GM23338 (cell line): Measurements from ENCODE around the gene UGCG. TPM values are rescaled to one million over a fixed set of nuclear protein-coding genes. Genes with fewer than 3 reads are reported as not detected.

Experiments
- ATAC-seq: fragments of 200-7000 bp; cut with Tn5 transposase; 3 replicates; pipeline ENCODE4 v1.9.1; 2020
- DNase-seq: peaks from one replicate; pipeline ENCODE4 v3.0.0-alpha.2; 2015; ENCODE audit warnings: low spot score
- H2AFZ ChIP-seq: fragments of 200-600 bp; sonication (generic); 2 replicates; pipeline ENCODE4 v1.8.0; 2016; ENCODE audit warnings: antibody characterized with exemption, mild to moderate bottlenecking, moderate library complexity
- H3F3A ChIP-seq: fragments of 200-600 bp; sonication (generic); replicated peaks from 2 replicates; pipeline ENCODE4 v1.8.0; 2017; ENCODE audit warnings: antibody characterized with exemption, mixed run types, low read depth
- H3K27ac ChIP-seq: fragments of 200-600 bp; sonication (generic); 2 replicates; pipeline ENCODE4 v1.6.1; 2016; ENCODE audit warnings: low read depth
- H3K27me3 ChIP-seq: fragments of 200-600 bp; sonication (generic); 2 replicates; pipeline ENCODE4 v1.8.0; 2016; ENCODE audit warnings: mild to moderate bottlenecking, mixed run types, moderate library complexity; ENCODE audit not compliant: insufficient read depth
- H3K36me3 ChIP-seq: fragments of 200-600 bp; sonication (generic); 2 replicates; pipeline ENCODE4 v1.8.0; 2016; ENCODE audit warnings: mild to moderate bottlenecking; ENCODE audit not compliant: insufficient read depth
- H3K4me1 ChIP-seq: fragments of 200-600 bp; sonication (generic); 2 replicates; pipeline ENCODE4 v1.8.0; 2016; ENCODE audit warnings: mild to moderate bottlenecking, moderate library complexity; ENCODE audit not compliant: insufficient read depth
- H3K4me2 ChIP-seq: fragments of 200-600 bp; sonication (generic); 2 replicates; pipeline ENCODE4 v1.7.1; 2017; ENCODE audit warnings: mixed run types
- H3K4me3 ChIP-seq: fragments of 200-600 bp; sonication (generic); 2 replicates; pipeline ENCODE4 v1.6.1; 2016; ENCODE audit warnings: mixed run types
- H3K79me2 ChIP-seq: fragments of 200-600 bp; sonication (generic); replicated peaks from 2 replicates; pipeline ENCODE4 v1.8.0; 2017; ENCODE audit warnings: mild to moderate bottlenecking; ENCODE audit not compliant: insufficient read depth
- H3K9me2 ChIP-seq: fragments of 200-600 bp; sonication (generic); 2 replicates; pipeline ENCODE4 v1.8.0; 2017; ENCODE audit not compliant: insufficient read depth
- H4K20me1 ChIP-seq: fragments of 200-600 bp; sonication (generic); replicated peaks from 2 replicates; pipeline ENCODE4 v1.8.0; 2017; ENCODE audit warnings: mild to moderate bottlenecking; ENCODE audit not compliant: insufficient read depth
- H3K27ac Mint-ChIP-seq: 2 replicates; pipeline ENCODE4 v1.8.0; 2020; ENCODE audit warnings: inconsistent platforms, mild to moderate bottlenecking, moderate library complexity, mixed read lengths
- H3K27me3 Mint-ChIP-seq: 3 replicates; pipeline ENCODE4 v1.8.0; 2022; ENCODE audit warnings: low read depth, mild to moderate bottlenecking, moderate library complexity, mixed read lengths, inconsistent platforms; ENCODE audit not compliant: insufficient read depth, poor library complexity
- H3K36me3 Mint-ChIP-seq: 3 replicates; pipeline ENCODE4 v1.8.0; 2021; ENCODE audit warnings: low read depth, mild to moderate bottlenecking, inconsistent platforms, moderate library complexity, mixed read lengths
- H3K4me1 Mint-ChIP-seq: 3 replicates; pipeline ENCODE4 v1.8.0; 2020; ENCODE audit warnings: mild to moderate bottlenecking, inconsistent platforms, mixed read lengths
- H3K4me3 Mint-ChIP-seq: 3 replicates; pipeline ENCODE4 v1.8.0; 2021; ENCODE audit warnings: moderate library complexity, mild to moderate bottlenecking, inconsistent platforms, mixed read lengths
- H3K9me3 Mint-ChIP-seq: 3 replicates; pipeline ENCODE4 v1.8.0; 2020; ENCODE audit warnings: moderate library complexity, mild to moderate bottlenecking, inconsistent platforms, mixed read lengths
- CREB1 ChIP-seq: fragments of 250-450 bp; sonication (Bioruptor Pico); IDR thresholded peaks from 2 replicates; pipeline ENCODE4 v1.5.0; 2020; ENCODE audit warnings: low read depth, mild to moderate bottlenecking, moderate library complexity
- EZH2 ChIP-seq: fragments of 200-600 bp; sonication (generic); IDR thresholded peaks from one replicate; pipeline ENCODE4 v1.8.0; 2017; ENCODE audit warnings: antibody characterized with exemption, mild to moderate bottlenecking, low read depth; ENCODE audit not compliant: unreplicated experiment
- JUNB ChIP-seq: IDR thresholded peaks from one replicate; pipeline ENCODE4 v1.6.1; 2016; ENCODE audit warnings: antibody characterized with exemption; ENCODE audit not compliant: unreplicated experiment
- STAT1 ChIP-seq: IDR thresholded peaks from one replicate; pipeline ENCODE4 v1.6.1; 2016; ENCODE audit warnings: antibody characterized with exemption; ENCODE audit not compliant: unreplicated experiment
- ZNF331 ChIP-seq: fragments of 250-450 bp; sonication (Bioruptor Pico); IDR thresholded peaks from 2 replicates; pipeline ENCODE4 v1.5.0; 2020; ENCODE audit warnings: low read depth, mild to moderate bottlenecking, moderate library complexity
- polyA plus RNA-seq: library from polyadenylated mRNA; unstranded; fragments of >200 nt; fragmentation: Nextera tagmentation; extraction: Ambion mirVana; gene quantifications from 2 replicates; pipeline ENCODE4 v1.2.1, GENCODE V29; 2016
- total RNA-seq: library from RNA; depleted of rRNA; stranded (reverse); fragments of >200 nt; shearing (Covaris generic); gene quantifications from 2 replicates; pipeline ENCODE4 v1.2.3, GENCODE V29; 2014
- TF ChIP-seq, protein P1 (sequence below): IDR thresholded peaks from one replicate; pipeline ENCODE4 v1.6.1; 2018; ENCODE audit warnings: antibody characterized with exemption; ENCODE audit not compliant: unreplicated experiment
- TF ChIP-seq, protein P2 (sequence below): IDR thresholded peaks from 2 replicates; pipeline ENCODE4 v1.6.1; 2016; ENCODE audit warnings: antibody characterized with exemption
- TF ChIP-seq, protein P3 (sequence below): fragments of 250-450 bp; sonication (Bioruptor Pico); IDR thresholded peaks from 2 replicates; pipeline ENCODE4 v1.5.0; 2020; ENCODE audit warnings: mild to moderate bottlenecking, moderate library complexity

The UGCG gene
- total and polyA plus RNA-seq, 2 experiments from 2014 or later, result 30.4 to 44.9 TPM

DNA sequence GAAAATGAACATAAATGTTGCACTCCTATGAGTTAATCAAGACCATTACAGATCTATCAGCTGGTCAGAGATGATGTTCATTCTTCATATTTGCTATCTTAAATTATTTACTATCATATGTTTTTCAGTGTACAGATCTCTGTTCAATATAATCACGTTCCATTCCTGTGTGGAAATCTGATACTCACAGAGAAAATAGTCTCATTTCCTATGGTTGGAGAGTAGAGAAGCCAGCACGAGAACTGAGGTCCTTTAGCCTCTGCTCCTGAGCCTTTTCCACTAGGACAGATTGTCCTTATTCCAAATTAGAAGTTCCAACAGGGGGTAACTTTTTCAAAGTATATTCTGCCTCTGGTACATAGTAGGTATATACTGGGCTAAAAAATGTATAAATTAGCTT is 29.2 kb downstream of the UGCG start (continued):
- TF ChIP-seq, protein P1, sequence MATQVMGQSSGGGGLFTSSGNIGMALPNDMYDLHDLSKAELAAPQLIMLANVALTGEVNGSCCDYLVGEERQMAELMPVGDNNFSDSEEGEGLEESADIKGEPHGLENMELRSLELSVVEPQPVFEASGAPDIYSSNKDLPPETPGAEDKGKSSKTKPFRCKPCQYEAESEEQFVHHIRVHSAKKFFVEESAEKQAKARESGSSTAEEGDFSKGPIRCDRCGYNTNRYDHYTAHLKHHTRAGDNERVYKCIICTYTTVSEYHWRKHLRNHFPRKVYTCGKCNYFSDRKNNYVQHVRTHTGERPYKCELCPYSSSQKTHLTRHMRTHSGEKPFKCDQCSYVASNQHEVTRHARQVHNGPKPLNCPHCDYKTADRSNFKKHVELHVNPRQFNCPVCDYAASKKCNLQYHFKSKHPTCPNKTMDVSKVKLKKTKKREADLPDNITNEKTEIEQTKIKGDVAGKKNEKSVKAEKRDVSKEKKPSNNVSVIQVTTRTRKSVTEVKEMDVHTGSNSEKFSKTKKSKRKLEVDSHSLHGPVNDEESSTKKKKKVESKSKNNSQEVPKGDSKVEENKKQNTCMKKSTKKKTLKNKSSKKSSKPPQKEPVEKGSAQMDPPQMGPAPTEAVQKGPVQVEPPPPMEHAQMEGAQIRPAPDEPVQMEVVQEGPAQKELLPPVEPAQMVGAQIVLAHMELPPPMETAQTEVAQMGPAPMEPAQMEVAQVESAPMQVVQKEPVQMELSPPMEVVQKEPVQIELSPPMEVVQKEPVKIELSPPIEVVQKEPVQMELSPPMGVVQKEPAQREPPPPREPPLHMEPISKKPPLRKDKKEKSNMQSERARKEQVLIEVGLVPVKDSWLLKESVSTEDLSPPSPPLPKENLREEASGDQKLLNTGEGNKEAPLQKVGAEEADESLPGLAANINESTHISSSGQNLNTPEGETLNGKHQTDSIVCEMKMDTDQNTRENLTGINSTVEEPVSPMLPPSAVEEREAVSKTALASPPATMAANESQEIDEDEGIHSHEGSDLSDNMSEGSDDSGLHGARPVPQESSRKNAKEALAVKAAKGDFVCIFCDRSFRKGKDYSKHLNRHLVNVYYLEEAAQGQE, result no peak
- TF ChIP-seq, protein P2, sequence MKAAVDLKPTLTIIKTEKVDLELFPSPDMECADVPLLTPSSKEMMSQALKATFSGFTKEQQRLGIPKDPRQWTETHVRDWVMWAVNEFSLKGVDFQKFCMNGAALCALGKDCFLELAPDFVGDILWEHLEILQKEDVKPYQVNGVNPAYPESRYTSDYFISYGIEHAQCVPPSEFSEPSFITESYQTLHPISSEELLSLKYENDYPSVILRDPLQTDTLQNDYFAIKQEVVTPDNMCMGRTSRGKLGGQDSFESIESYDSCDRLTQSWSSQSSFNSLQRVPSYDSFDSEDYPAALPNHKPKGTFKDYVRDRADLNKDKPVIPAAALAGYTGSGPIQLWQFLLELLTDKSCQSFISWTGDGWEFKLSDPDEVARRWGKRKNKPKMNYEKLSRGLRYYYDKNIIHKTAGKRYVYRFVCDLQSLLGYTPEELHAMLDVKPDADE, result no peak

DNA sequence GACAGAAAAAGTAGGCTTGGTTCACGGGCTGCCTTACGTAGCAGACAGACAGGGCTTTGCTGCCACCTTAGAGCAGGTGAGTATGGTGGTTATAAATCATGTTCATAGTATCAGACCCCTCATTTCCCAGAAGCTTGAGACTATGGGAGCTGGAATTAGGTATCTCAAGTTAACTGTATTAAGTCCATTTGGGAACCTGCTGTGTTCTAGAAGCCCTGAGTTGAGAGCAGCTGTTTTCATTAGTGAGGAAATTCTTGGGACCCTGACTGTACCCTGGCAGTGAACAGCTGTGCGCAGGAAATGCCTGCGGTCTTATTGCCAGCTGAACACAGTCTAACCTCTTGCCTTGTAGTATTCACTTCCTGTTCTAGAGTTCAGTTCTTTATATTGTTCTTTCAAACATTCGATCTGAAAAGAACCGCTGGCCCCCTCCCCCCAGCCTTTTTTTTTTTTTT is 29.8 kb downstream of the UGCG start:
- Mint-ChIP-seq H3K4me3 (no peak overlapping the region), H3K36me3 (peaks cover 20% of the 10 kb centered on the region; the same call in 2 of the 3 replicates), H3K4me1 (no peaks in the 10 kb centered on the region), H3K9me3 (no peaks in the 10 kb centered on the region), H3K27ac (no peak overlapping the region), H3K27me3 (no peaks in the 10 kb centered on the region)
- Histone ChIP-seq H3K79me2 (peaks cover 19% of the 10 kb centered on the region; the same call in 1 of the 2 replicates), H3K27ac (no peak overlapping the region), H3K4me1 (no peaks in the 10 kb centered on the region), H3K36me3 (peaks cover 3% of the 10 kb centered on the region; the same call in 1 of the 2 replicates), H3K9me2 (no peaks in the 10 kb centered on the region), H3K4me2 (no peak overlapping the region), H4K20me1 (0 out of 2 replicates have a peak, but pooled peaks cover 3% of the 10 kb centered on the region), H3F3A (no peaks in the 10 kb centered on the region), H3K27me3 (no peaks in the 10 kb centered on the region), H3K4me3 (no peak overlapping the region), H2AFZ (no peak overlapping the region)
- ATAC-seq (no peak), DNase-seq (no peak)
- TF ChIP-seq, protein P1, result no peak
- TF ChIP-seq JUNB (no peak), ZNF331 (CRISPR knock-in tag) (no peak), EZH2 (no peak), CREB1 (no peak), STAT1 (no peak)
- TF ChIP-seq, protein P2, result no peak
- TF ChIP-seq, protein P3, sequence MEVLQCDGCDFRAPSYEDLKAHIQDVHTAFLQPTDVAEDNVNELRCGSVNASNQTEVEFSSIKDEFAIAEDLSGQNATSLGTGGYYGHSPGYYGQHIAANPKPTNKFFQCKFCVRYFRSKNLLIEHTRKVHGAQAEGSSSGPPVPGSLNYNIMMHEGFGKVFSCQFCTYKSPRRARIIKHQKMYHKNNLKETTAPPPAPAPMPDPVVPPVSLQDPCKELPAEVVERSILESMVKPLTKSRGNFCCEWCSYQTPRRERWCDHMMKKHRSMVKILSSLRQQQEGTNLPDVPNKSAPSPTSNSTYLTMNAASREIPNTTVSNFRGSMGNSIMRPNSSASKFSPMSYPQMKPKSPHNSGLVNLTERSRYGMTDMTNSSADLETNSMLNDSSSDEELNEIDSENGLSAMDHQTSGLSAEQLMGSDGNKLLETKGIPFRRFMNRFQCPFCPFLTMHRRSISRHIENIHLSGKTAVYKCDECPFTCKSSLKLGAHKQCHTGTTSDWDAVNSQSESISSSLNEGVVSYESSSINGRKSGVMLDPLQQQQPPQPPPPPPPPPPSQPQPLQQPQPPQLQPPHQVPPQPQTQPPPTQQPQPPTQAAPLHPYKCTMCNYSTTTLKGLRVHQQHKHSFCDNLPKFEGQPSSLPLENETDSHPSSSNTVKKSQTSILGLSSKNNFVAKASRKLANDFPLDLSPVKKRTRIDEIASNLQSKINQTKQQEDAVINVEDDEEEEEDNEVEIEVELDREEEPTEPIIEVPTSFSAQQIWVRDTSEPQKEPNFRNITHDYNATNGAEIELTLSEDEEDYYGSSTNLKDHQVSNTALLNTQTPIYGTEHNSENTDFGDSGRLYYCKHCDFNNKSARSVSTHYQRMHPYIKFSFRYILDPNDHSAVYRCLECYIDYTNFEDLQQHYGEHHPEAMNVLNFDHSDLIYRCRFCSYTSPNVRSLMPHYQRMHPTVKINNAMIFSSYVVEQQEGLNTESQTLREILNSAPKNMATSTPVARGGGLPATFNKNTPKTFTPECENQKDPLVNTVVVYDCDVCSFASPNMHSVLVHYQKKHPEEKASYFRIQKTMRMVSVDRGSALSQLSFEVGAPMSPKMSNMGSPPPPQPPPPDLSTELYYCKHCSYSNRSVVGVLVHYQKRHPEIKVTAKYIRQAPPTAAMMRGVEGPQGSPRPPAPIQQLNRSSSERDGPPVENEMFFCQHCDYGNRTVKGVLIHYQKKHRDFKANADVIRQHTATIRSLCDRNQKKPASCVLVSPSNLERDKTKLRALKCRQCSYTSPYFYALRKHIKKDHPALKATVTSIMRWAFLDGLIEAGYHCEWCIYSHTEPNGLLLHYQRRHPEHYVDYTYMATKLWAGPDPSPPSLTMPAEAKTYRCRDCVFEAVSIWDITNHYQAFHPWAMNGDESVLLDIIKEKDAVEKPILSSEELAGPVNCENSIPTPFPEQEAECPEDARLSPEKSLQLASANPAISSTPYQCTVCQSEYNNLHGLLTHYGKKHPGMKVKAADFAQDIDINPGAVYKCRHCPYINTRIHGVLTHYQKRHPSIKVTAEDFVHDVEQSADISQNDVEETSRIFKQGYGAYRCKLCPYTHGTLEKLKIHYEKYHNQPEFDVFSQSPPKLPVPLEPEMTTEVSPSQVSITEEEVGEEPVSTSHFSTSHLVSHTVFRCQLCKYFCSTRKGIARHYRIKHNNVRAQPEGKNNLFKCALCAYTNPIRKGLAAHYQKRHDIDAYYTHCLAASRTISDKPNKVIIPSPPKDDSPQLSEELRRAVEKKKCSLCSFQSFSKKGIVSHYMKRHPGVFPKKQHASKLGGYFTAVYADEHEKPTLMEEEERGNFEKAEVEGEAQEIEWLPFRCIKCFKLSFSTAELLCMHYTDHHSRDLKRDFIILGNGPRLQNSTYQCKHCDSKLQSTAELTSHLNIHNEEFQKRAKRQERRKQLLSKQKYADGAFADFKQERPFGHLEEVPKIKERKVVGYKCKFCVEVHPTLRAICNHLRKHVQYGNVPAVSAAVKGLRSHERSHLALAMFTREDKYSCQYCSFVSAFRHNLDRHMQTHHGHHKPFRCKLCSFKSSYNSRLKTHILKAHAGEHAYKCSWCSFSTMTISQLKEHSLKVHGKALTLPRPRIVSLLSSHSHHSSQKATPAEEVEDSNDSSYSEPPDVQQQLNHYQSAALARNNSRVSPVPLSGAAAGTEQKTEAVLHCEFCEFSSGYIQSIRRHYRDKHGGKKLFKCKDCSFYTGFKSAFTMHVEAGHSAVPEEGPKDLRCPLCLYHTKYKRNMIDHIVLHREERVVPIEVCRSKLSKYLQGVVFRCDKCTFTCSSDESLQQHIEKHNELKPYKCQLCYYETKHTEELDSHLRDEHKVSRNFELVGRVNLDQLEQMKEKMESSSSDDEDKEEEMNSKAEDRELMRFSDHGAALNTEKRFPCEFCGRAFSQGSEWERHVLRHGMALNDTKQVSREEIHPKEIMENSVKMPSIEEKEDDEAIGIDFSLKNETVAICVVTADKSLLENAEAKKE (CRISPR knock-in tag), result no peak
